BJ (cell line): ENCODE results near the gene LRRC45. TPM values are rescaled to one million over a fixed set of nuclear protein-coding genes. Genes with fewer than 3 reads are reported as not detected.
A peak's percentile ranks its signal among the peaks of the same experiment; 100 is the strongest.

Experiments
- CTCF ChIA-PET: fragments of 350-600 bp; formaldehyde crosslinking; extraction: SDS; loops from one replicate; lab custom pipeline; 2021; ENCODE audit warnings: antibody characterized with exemption, inconsistent platforms; lab: Yijun Ruan, JAX
- POLR2A ChIA-PET: fragments of 300-600 bp; sonication (Branson Sonifier 250); formaldehyde crosslinking; extraction: SDS; loops from one replicate; lab custom pipeline; 2021; ENCODE audit warnings: antibody characterized with exemption; lab: Charles Lee
- DNase-seq: peaks from one replicate; pipeline ENCODE4 v3.0.0-alpha.2; 2011; ENCODE audit warnings: low read depth
- H3K27me3 ChIP-seq: 2 replicates; pipeline ENCODE4 v1.6.0; 2011; ENCODE audit warnings: low read length; ENCODE audit not compliant: control insufficient read depth, insufficient read depth
- H3K36me3 ChIP-seq: 2 replicates; pipeline ENCODE4 v1.5.1; 2011; ENCODE audit warnings: low read length; ENCODE audit not compliant: control insufficient read depth, insufficient read depth
- H3K4me3 ChIP-seq: 2 replicates; pipeline ENCODE4 v1.5.1; 2011; ENCODE audit warnings: low read depth, mild to moderate bottlenecking, control low read depth, low read length
- CTCF ChIP-seq: IDR thresholded peaks from 2 replicates; pipeline ENCODE4 v1.5.1; 2011; ENCODE audit warnings: low read depth, mild to moderate bottlenecking, control low read depth, inconsistent platforms, low read length, moderate library complexity; ENCODE audit not compliant: insufficient read depth
- polyA plus RNA-seq: library from polyadenylated mRNA; depleted of rRNA; stranded (reverse); fragments of >200 nt; gene quantifications from 2 replicates; pipeline ENCODE4 v1.2.3, GENCODE V29; 2011

The LRRC45 gene
- polyA plus RNA-seq, 1 experiment, result 6.0 TPM

DNA sequence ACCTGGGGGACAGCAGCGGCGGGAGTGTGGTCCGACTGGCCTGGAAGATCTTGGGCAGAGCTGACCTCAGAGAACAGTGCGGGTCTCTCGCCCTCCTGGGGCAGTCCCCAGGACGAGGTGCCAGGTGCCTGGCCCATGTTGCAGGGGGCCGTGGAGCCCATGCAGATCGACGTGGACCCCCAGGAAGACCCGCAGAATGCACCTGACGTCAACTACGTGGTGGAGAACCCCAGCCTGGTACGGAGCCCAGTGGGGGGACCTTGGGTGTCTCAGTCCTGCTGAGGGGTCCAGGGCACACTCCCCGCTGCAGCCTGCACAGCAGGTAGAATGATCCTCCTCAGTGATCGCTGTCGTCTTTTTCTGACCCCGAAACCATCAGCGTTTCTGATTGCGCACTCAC lies 30.0 kb downstream of the LRRC45 start:
- Histone ChIP-seq H3K4me3 (peak overlapping the region; percentile 87), H3K36me3 (peaks cover 52% of the 10 kb centered on the region), H3K27me3 (no peaks in the 10 kb centered on the region)
- CTCF ChIA-PET, result interaction anchor here (1.2 to 1.4 kb wide), 2 partner anchors 12 to 16 kb away, joined by 3 to 5 read pairs; partner anchors contain the start of genes DCXR and DUS1L
- POLR2A ChIA-PET, result no interaction called here
- no peak for DNase-seq
- no peak for TF ChIP-seq CTCF

DNA sequence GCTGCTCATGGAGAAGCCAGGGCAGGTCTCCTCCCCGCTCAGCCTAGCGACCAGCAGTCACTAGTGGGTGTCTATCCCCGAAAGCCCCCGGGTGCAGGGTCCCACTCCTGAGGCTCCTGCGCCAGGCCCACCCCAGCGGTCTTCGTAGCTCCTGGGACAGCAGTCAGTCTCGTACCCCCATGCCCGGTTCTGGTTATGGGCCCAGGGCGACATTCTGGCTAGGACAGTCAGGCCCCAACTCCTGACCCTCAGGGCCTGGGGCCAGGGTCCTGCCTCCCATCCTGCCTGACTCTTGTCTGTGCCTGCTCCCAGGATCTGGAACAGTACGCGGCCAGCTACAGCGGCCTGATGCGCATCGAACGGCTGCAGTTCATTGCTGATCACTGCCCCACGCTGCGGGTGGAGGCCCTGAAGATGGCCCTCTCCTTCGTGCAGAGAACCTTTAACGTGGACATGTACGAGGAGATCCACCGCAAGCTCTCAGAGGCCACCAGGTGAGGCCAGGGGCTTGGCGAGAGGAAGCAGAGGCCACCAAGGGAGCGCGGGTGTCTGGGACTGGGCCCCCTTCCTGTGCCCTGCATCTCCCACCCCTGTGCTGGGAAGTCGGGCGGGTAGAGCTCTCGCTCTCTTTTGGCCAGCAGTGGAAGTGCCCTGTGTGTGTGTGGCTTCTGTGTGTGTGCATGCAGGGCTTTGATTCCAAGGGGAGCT lies 30.6 kb downstream of the LRRC45 start:
- Histone ChIP-seq H3K36me3 (peaks cover 48% of the 10 kb centered on the region), H3K27me3 (no peaks in the 10 kb centered on the region), H3K4me3 (no peak overlapping the region)
- no peak for DNase-seq
- ChIA-PET POLR2A (no interaction called here), CTCF (interaction anchor here (1.2 to 1.4 kb wide), 2 partner anchors 12 to 16 kb away, joined by 3 to 5 read pairs; partner anchors contain the start of genes DCXR and DUS1L)
- no peak for TF ChIP-seq CTCF

- CTCF ChIA-PET, result interaction anchor here (1.6 kb wide), 1 partner anchor 23 kb away, joined by 5 read pairs; the partner anchor contains the start of gene RAC3
- Histone ChIP-seq H3K4me3 (no peak overlapping the region), H3K27me3 (no peaks in the 10 kb centered on the region), H3K36me3 (peaks cover 47% of the 10 kb centered on the region)
- no peak for DNase-seq
- POLR2A ChIA-PET, result no interaction called here
- TF ChIP-seq CTCF, result no peak
Observed at GRCh38 chr17:82054351-82055022, 31.4 kb downstream of the LRRC45 start.

GRCh38 chr17:82055023-82055964 lies 32.2 kb downstream of the LRRC45 start:
- H3K27me3 ChIP-seq, result no peaks in the 10 kb centered on the region
- H3K36me3 ChIP-seq, result peaks cover 47% of the 10 kb centered on the region
- ChIA-PET POLR2A (no interaction called here), CTCF (interaction anchor here (1.6 kb wide), 1 partner anchor 24 kb away, joined by 5 read pairs; the partner anchor contains the start of gene RAC3)
- no peak for TF ChIP-seq CTCF
- DNase-seq, result no peak
- H3K4me3 ChIP-seq, result no peak overlapping the region
